AG04449 (cell line): ENCODE measurements around the gene RPS6KA5.

Experiments used
- CTCF ChIA-PET: fragments of 350-600 bp; formaldehyde crosslinking; extraction: SDS; loops from one replicate; lab custom pipeline; 2021; ENCODE audit warnings: antibody characterized with exemption; lab: Yijun Ruan, JAX
- POLR2A ChIA-PET: fragments of 400-600, 350-600 bp; formaldehyde crosslinking; extraction: SDS; loops from one replicate; lab custom pipeline; 2020; ENCODE audit warnings: antibody characterized with exemption, inconsistent platforms; lab: Yijun Ruan, JAX
- DNase-seq: peaks from one replicate; pipeline ENCODE4 v3.0.0-alpha.2; 2010; ENCODE audit warnings: low read depth, low spot score
- H3K4me3 ChIP-seq: 2 replicates; pipeline ENCODE4 v1.5.1; 2011; ENCODE audit warnings: low read depth, mild to moderate bottlenecking, control low read depth, low read length
- CTCF ChIP-seq: IDR thresholded peaks from one replicate; pipeline ENCODE4 v1.5.1; 2011; ENCODE audit warnings: mild to moderate bottlenecking, moderate library complexity, low read length, control low read depth, inconsistent platforms; ENCODE audit not compliant: insufficient read depth; ENCODE audit errors: missing control alignments

Gene RPS6KA5

GRCh38 chr14:90805662-90806540, 254.5 kb downstream of the RPS6KA5 start:
- H3K4me3 ChIP-seq = no peak overlapping the region
- DNase-seq = no peak
- ChIA-PET CTCF (interaction anchor here (1.0 to 3.5 kb wide), 2 partner anchors 11 to 831 kb away, joined by 3 to 15 read pairs; partner anchors contain the start of gene TTC7B), POLR2A (no interaction called here)
- no peak for TF ChIP-seq CTCF

- ChIA-PET CTCF (interaction anchor here (3.5 kb wide), 1 partner anchor 11 kb away, joined by 15 read pairs; the partner anchor contains the start of gene TTC7B), POLR2A (no interaction called here)
- no peak overlapping the region for H3K4me3 ChIP-seq
- DNase-seq = no peak
- no peak for TF ChIP-seq CTCF
Observed at GRCh38 chr14:90805084-90805391, 255.4 kb downstream of the RPS6KA5 start.

- TF ChIP-seq CTCF = no peak
- no peak overlapping the region for H3K4me3 ChIP-seq
- ChIA-PET POLR2A (no interaction called here), CTCF (interaction anchor here (1.5 kb wide), 1 partner anchor 44 kb away, joined by 4 read pairs; no protein-coding TSS in a partner anchor)
- no peak for DNase-seq
Observed at GRCh38 chr14:90804292-90805083, 256.0 kb downstream of the RPS6KA5 start.

GRCh38 chr14:90803249-90803648, 257.2 kb downstream of the RPS6KA5 start:
- no peak for TF ChIP-seq CTCF
- CTCF ChIA-PET = interaction anchor here (1.5 kb wide), 1 partner anchor 43 kb away, joined by 4 read pairs; no protein-coding TSS in a partner anchor
- POLR2A ChIA-PET = no interaction called here
- H3K4me3 ChIP-seq = no peak overlapping the region
- no peak for DNase-seq

GRCh38 chr14:90799420-90799819, 261.0 kb downstream of the RPS6KA5 start:
- no peak for TF ChIP-seq CTCF
- POLR2A ChIA-PET = no interaction called here
- CTCF ChIA-PET = interaction anchor here (1.0 kb wide), 1 partner anchor 13 kb away, joined by 3 read pairs; no protein-coding TSS in a partner anchor
- H3K4me3 ChIP-seq = no peak overlapping the region
- no peak for DNase-seq

GRCh38 chr14:90797919-90798318, 262.5 kb downstream of the RPS6KA5 start:
- no peak for DNase-seq
- CTCF ChIA-PET = interaction anchor here (1.2 kb wide), 1 partner anchor 19 kb away, joined by 5 read pairs; no protein-coding TSS in a partner anchor
- H3K4me3 ChIP-seq = no peak overlapping the region
- no peak for TF ChIP-seq CTCF
- POLR2A ChIA-PET = no interaction called here
